HG02759 (cell line): Measurements from ENCODE around the gene AFDN.

ENCODE experiments used
- ATAC-seq: cut with Tn5 transposase; IDR thresholded peaks from one replicate; pipeline ENCODE4 v1.9.1; 2021; ENCODE audit warnings: mild to moderate bottlenecking, moderate library complexity; ENCODE audit not compliant: unreplicated experiment

AFDN gene

DNA sequence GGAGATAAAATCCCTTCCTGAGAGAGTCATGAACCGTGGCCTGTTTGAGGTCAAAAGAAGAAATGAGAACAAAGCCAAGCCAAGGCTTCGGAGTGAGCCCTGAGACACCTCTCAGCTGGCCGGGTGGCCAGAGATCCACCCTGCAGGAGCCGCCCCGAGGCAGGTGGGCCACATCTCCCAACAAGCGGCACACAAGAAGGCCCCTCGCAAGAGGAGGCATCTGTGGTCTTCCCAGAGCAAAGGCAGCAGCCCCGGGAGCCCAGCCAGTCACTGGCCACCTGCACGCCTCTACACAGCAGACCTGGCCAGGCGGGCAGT is 30.9 kb upstream of the AFDN start:
- ATAC-seq, result no peak

- ATAC-seq, result no peak
Measured at GRCh38 chr6:167796192-167796981, 30.3 kb upstream of the AFDN start.

DNA sequence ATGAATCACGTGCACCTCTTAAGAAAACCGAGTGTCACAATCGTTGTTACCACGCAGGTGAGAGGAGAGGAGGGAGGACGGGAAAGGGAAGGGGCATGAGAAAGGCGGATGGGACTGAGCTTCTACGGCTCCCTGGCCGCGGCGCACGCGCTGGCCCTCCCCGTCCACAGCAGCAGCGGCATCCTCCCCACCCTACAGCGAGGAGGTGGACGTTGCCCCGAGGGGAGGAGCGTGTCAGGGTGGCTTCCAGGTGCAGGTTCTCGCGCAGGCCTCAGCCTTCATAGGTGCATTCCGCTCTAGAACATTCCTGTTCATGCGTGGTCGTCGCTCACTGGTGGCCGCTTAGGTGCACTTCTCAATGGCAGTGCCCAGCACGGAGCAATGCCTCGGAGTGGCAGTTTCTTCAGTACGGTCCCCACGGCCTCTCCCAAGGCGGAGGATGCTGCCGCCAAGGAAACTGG is 29.7 kb upstream of the AFDN start:
- no peak for ATAC-seq

- no peak for ATAC-seq
Measured at GRCh38 chr6:167797476-167798265, 29.0 kb upstream of the AFDN start.

DNA sequence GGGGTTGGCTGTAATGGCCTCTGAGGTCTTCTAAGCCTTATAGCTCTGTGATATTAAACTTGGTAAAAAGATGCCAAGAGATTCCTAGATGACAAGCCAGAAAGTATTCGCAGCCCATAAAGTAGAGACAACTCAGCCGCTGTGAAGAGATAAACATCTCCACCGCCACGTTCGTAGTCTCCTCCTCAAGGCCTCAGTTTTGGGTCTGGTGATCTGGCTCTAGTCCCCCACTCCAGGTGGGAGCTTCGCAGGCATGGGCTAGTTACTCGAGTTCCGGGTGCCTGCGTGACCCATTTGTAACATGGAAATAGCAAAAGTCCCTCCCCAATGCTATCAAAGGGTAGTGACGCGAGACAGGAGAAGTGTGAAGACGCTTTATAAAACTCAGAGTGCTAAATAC is 28.3 kb upstream of the AFDN start:
- ATAC-seq, result no peak

DNA sequence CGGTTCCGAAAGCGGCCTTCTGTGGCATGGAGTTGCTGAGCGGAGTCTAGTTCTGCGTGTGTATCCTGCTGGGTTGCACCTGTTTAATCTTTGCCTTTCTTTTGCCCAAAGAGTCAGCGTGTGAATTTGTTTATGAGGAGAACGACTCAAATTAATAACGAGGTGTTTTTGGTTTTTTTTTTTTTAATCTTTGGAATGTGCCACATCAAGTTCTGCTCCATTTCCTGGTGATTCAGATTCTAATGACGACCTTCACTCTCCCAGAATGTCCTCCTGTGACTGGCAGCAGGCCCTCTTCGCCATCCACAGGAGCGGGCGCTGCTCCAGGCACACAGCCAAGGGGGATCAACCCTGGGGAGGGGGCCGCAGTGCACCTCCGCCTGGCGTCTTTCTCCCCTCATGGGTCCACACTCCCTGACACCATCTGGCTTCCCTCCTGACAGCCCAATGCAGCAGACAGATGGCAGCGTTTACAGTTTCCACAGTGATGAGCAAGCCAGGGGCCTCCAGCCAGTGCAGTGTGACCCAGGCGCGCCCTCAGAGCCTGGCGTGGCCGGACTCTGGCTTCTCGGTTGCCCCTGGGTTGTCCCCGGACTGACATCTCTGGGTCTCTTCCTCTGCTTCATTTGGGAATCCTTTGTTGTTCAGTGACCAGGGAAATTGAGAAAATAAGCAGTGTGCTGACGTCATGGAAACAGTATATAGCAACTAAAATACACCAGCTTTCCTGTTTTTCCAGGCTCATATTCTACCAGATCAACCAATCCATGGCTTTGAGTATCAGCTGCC is 27.5 kb upstream of the AFDN start:
- no peak for ATAC-seq

GRCh38 chr6:167800549-167800948 is 26.2 kb upstream of the AFDN start:
- ATAC-seq, result no peak

- no peak for ATAC-seq
Measured at GRCh38 chr6:167801263-167801662, 25.4 kb upstream of the AFDN start.

DNA sequence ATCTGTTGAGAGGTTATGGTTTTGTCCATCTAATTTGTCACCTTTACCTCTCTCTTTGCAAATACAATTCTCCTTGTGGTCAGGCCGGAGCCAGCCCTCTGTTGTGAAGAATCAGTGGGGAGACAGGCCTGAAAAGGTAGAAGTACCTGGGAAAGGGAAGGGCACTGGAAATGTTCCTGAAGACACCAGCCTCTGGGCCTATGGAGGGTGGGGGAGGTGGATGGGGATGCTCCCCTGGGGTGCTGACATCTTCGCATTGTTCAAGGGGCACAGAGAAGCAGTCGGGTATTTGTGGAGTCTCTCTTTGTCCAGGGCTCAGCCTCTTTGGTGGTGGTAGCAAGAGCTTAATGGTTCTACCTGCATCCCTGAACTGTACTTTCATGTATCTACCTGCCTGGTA is 24.4 kb upstream of the AFDN start:
- ATAC-seq, result no peak

DNA sequence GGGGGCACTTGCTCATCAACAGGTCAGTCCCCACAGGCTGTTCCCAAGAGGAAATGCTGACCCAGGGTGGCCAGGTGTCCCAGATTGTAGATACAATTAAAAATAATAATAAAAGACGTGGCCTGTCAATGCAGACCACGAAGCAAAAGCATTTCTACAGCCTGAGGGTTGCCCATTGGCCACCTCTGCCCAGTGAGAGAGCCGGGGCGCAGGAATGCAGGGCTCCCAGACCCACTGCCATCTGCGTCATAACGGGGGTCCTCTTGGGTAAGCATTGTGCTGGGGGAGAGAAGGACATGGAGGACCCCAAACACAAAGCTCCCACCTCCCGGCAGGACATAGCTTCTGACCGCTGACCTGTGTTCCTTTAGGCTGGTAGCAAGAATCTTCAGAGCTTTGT is 22.9 kb upstream of the AFDN start:
- ATAC-seq, result no peak

DNA sequence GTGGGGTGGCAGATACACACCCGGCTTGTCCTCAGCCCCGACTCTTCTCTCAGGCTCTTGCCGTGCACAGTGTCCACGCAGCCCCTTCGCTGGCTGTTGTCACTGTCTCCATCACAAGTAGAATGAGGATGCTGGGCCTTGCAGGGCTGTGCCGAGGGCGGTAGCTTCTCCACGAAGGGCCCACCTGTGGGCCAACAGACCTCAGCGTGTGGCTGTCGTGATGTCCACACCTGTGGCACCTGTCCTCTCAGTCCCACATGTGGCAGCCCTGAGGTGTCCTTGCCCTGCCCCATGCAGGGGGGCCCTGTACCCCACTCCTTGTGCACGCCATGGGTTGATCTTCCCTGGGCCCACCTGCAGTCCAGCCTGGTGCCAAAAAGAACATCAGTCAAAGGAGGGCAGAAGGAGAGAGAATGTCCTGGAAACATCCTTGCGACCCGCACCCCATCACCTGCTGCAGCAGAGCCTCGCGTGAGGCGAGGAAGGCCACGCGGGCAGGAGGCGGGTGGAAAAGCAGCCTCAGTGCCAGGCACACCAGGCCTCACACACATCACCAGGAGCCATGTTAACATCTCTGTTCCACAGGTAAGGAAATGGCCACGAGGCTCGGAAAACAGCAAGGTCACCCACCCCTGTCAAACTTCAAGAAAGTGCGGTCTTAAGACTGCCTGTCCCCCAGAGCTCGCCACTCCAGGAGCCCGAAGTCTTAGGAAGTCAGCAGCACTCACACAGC is 22.3 kb upstream of the AFDN start:
- no peak for ATAC-seq

GRCh38 chr6:167805349-167806060 is 21.2 kb upstream of the AFDN start:
- ATAC-seq, result no peak

DNA sequence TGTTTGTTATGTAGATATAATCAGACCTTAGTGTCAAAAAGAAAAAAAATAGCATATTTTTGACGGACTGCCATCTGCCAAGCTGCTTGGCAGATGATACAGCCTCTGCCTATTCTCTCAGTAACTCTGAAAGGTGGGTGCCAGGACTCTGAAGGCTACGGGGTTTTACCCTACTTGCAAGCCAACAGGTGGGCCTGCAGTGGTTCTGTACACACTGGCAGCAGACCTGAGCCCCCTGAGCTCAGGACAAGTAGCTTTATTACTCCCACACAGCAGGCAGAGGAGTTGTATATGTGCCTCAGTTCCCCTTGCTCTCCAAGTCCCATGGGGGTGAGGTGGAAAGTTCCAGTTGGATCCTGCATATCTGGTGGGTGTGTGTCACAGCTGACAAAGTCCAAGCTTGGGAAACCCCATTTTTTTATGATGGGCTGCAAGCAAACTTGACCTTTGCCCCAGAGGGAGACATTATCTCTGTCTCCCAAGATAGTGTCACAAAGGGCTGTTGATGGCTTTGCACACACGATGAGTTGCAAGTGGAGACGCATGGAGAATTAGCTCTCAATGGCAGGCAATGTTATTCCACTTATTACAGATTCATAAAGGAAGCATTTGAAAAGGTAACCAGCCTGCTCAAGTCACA is 20.5 kb upstream of the AFDN start:
- ATAC-seq, result no peak

DNA sequence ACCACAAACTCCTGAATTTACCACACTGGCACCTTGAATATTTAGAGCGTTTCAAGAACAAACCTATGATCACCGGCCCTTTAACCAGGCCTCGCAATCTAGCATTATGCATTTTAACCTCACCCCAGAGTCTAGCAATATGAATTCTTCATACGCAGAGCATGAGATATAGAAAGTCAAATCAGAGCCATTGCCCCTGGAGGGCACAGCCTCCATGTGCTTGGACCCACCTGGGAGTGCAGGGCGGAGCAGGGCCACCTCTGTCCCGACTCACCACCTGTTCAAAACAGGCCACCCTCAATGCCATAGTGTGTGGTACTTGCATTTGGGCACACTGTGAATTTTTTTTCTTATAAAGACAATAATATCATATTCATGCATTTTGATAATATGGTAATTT is 19.5 kb upstream of the AFDN start:
- no peak for ATAC-seq

DNA sequence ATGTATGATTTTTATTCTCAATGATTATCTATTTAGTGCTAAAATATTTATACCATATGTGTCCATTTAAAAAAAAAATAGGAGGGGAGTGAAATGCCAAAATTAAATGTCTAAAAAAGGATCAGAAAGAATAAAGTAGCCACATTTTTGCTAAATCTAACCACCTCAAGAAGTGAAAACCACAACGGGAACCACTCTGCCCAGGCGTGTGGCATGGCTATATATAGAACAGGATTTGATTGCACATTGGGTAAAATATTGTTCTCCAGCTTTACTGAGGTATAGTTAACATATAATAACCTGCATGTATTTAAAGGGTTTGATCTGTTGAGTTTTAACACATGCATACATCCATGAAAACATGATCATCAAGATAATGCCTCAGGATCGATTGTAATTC is 19.0 kb upstream of the AFDN start:
- ATAC-seq, result no peak

DNA sequence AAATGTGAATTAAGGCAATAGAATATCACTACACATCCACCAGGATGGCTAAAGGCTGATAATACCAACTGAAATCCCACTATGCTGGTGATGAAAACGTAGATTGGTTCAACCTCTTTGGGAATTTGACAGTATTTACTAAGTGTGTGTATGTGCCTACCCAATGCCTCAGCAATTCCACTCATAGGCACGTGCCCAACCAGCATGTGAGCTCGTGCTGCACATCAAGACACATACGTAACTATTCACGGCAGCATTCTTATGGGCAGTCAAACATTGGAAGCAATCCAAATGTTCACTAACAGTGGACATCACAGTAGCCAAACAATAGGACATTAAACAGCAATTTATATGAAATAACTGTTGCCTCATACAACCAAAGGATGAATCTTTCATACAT is 15.7 kb upstream of the AFDN start:
- ATAC-seq, result no peak

DNA sequence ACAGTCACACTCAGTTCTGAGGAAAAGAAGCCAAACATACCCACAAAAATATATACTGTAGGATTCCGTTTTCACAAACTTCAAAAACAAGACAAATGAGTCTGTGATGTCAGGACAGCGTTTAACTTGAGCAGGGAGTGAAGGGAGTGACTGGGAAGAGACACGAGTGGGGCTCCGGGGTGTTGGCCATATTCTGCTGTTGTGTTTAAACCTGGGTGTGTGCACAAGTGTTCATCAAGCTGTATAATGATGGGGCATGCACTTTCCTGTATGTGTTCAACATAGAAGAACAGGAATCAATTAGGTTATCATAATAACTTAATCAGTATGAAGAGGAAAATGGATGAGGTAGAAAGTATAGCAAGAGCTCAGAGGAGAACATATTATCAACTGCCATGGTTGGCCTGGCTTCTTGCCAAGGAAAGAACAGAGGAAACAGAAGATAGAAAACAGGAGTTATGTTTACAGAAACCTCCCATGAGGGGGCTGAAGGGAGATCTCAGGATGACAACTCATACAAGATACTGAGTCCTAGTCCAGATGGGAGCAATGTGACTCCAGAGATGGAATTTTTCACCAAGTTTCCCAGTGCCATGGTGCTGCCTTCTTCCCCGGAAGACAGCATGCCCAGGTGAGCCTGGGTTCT is 15.1 kb upstream of the AFDN start:
- ATAC-seq, result no peak

DNA sequence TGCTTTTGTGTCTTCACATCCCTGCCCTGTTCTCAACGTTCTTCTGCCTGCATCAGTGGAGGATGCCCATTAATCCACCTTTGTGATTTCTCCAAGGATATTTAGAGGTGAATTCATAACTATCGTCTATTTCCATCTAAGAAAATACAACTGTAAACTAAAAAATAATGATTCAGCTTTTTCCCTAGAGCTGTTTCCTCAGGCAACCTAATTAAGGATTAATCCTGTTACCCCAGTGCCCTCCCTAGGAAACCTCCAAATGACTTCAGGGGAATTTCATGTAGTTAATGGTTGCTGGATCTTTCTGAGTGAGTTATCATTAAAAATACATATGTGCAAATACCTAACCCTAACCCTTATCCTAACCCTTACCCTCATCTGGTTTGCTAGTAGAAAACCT is 14.6 kb upstream of the AFDN start:
- ATAC-seq, result no peak

GRCh38 chr6:167815296-167815980 is 11.3 kb upstream of the AFDN start:
- ATAC-seq, result no peak
